Breast epithelium (tissue), 4 donors: ENCODE results near the gene SLC37A1. TPM values are rescaled to one million over a fixed set of nuclear protein-coding genes. Genes with fewer than 3 reads are reported as not detected.

Experiments
- DNase-seq, 2 donors: peaks; one replicate each; pipeline ENCODE4 v3.0.0-alpha.2; 2019; ENCODE audit warnings: low spot score in 2 of 2
- H3K27ac ChIP-seq, 2 donors: fragments of 200-600 bp; sonication (generic) in 1 of 2; one replicate each; pipeline ENCODE4 v1.5.1; 2016 to 2019; ENCODE audit warnings: mild to moderate bottlenecking in 1 of 2
- H3K27me3 ChIP-seq, 2 donors: fragments of 200-600 bp; sonication (generic) in 1 of 2; one replicate each; pipeline versions ENCODE4 v1.5.1 to v1.6.0; 2017 to 2019; ENCODE audit warnings: control low read depth in 1 of 2, mild to moderate bottlenecking in 1 of 2
- H3K36me3 ChIP-seq: fragments of 200-600 bp; one replicate; pipeline ENCODE4 v1.5.1; 2019
- H3K4me1 ChIP-seq, 2 donors: fragments of 200-600 bp; sonication (generic); one replicate each; pipeline ENCODE4 v1.5.1; 2016 to 2019; ENCODE audit warnings: control low read depth in 1 of 2
- H3K4me3 ChIP-seq, 3 donors: fragments of 200-600 bp; sonication (generic); 1 replicate in 2 of 3; 2 replicates in 1 of 3; pipeline ENCODE4 v1.5.1; 2016 to 2019; ENCODE audit warnings: mild to moderate bottlenecking in 3 of 3, moderate library complexity in 2 of 3
- H3K9me3 ChIP-seq, 2 donors: fragments of 200-600 bp; sonication (generic) in 1 of 2; one replicate each; pipeline ENCODE4 v1.5.1; 2016 to 2019; ENCODE audit warnings: control low read depth in 1 of 2
- POLR2A ChIP-seq: fragments of 450-650 bp; IDR thresholded peaks from one replicate; pipeline ENCODE4 v1.6.1; 2016; ENCODE audit warnings: antibody characterized with exemption, mild to moderate bottlenecking, moderate library complexity
- POLR2AphosphoS5 ChIP-seq, 3 donors: sonication (generic); formaldehyde crosslinking; IDR thresholded peaks; one replicate each; pipeline ENCODE4 v1.6.1; 2017; ENCODE audit warnings: antibody characterized with exemption in 3 of 3
- intact Hi-C: fragments of 100-400 bp; cut with DNase I; formaldehyde crosslinking; loops from one replicate; pipeline ENCODE4 v1.15.1; 2023; ENCODE audit warnings: low total_unique reads
- total RNA-seq, 3 donors: library from RNA; depleted of rRNA; stranded (reverse); fragments of >200 nt; gene quantifications; one replicate each; pipeline ENCODE4 v1.1.0, GENCODE V29; 2016
- TF ChIP-seq, protein P1 (sequence below), 3 donors: fragments of 450-650 bp; IDR thresholded peaks; one replicate each; pipeline ENCODE4 v1.5.1; 2016 to 2017; ENCODE audit warnings: antibody characterized with exemption in 3 of 3, mild to moderate bottlenecking in 3 of 3, moderate library complexity in 3 of 3

Gene SLC37A1
- total RNA-seq, 3 donors from 2014 or later = 7.5 to 18.4 (median 18.4) TPM

DNA sequence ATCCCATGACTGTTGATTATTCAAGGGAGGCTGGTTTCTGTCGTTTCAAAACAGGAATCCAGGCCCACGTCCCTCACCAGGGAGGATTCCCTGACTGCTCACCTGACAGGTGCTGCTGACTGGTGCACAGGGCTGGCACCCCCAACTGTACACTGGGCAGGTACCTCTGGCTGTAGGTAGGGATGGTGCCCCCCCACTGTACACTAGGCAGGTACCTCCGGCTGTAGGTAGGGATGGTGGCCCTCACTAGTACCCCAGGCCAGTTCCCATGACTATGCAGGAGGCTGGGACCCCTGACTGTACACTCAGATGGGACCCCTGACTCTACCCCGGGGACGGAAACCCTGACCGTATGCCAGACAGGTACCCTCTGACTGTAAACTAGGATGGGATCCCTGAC is 106.2 kb downstream of the SLC37A1 start:
- no peaks in the 10 kb centered on the region for H3K9me3 ChIP-seq
- intact Hi-C loops = no loop called here
- no peak overlapping the region for H3K27ac ChIP-seq
- DNase-seq = no peak
- no peak overlapping the region for H3K4me3 ChIP-seq
- H3K36me3 ChIP-seq = no peaks in the 10 kb centered on the region
- peaks cover 0 to 5% of the 10 kb centered on the region in 2 donors for H3K27me3 ChIP-seq
- TF ChIP-seq, protein P1, sequence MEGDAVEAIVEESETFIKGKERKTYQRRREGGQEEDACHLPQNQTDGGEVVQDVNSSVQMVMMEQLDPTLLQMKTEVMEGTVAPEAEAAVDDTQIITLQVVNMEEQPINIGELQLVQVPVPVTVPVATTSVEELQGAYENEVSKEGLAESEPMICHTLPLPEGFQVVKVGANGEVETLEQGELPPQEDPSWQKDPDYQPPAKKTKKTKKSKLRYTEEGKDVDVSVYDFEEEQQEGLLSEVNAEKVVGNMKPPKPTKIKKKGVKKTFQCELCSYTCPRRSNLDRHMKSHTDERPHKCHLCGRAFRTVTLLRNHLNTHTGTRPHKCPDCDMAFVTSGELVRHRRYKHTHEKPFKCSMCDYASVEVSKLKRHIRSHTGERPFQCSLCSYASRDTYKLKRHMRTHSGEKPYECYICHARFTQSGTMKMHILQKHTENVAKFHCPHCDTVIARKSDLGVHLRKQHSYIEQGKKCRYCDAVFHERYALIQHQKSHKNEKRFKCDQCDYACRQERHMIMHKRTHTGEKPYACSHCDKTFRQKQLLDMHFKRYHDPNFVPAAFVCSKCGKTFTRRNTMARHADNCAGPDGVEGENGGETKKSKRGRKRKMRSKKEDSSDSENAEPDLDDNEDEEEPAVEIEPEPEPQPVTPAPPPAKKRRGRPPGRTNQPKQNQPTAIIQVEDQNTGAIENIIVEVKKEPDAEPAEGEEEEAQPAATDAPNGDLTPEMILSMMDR (IDR thresholded peaks at IDR 0.05) = no peak
- TF ChIP-seq POLR2A (no peak), POLR2AphosphoS5 (IDR thresholded peaks at IDR 0.05) (no peak)
- H3K4me1 ChIP-seq = peaks cover 0 to under 1% of the 10 kb centered on the region in 2 donors

DNA sequence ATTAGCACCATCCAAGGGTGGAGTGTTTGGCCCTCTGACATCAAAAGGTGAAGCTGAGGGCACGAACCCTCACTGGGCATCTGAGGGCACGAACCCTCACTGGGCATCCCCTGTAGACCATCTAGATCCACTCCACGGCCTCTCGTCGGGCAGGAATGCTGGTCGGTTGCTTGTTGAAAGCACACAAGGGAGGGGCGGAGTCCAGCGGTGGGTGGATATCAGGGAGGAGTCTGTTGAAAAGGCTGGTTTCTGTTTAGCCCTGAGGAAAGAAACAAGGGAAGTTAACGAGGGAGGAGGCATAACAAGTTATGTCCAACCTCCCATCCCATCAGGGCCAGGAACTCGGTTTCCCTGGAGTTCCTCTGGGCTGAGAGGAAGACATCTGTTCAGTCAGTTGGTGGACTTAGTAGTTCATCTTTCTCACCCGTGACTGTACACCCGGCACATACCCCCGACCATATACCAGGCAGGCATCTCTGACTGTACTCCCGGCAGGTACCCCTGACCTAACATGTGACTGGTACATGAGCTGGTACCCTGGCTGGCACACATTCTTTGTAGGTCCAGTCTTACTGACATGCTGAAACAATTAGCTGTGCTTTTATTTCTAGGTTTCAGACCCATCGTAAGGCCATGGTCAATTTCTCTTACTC is 107.6 kb downstream of the SLC37A1 start:
- peak in 1 of 2 donors; percentile 51 for DNase-seq
- H3K9me3 ChIP-seq = no peaks in the 10 kb centered on the region
- intact Hi-C loops = no loop called here
- H3K27ac ChIP-seq = peak overlapping the region; percentile 55 to 73
- no peaks in the 10 kb centered on the region for H3K4me1 ChIP-seq
- H3K27me3 ChIP-seq = peaks cover 0 to 5% of the 10 kb centered on the region in 2 donors
- no peak for TF ChIP-seq POLR2A
- TF ChIP-seq, protein P1 (IDR thresholded peaks at IDR 0.05) = no peak
- TF ChIP-seq POLR2AphosphoS5 (IDR thresholded peaks at IDR 0.05) = peak in 1 of 3 donors; percentile 8
- peak overlapping the region in 2 of 3 donors; percentile 15 to 40 for H3K4me3 ChIP-seq
- no peaks in the 10 kb centered on the region for H3K36me3 ChIP-seq

- peak overlapping the region; percentile 55 to 73 for H3K27ac ChIP-seq
Measured at GRCh38 chr21:42621819-42622177, 108.1 kb downstream of the SLC37A1 start.

GRCh38 chr21:42622284-42622683 is 108.6 kb downstream of the SLC37A1 start:
- no peak overlapping the region for H3K27ac ChIP-seq

More at GRCh38 chr21:42621819-42622177, 108.1 kb downstream of the SLC37A1 start:
- intact Hi-C loops = no loop called here
- no peak for DNase-seq
- H3K9me3 ChIP-seq = no peaks in the 10 kb centered on the region
- TF ChIP-seq POLR2AphosphoS5 (IDR thresholded peaks at IDR 0.05) = no peak
- TF ChIP-seq POLR2A = no peak
- TF ChIP-seq, protein P1 (IDR thresholded peaks at IDR 0.05) = no peak
- no peaks in the 10 kb centered on the region for H3K4me1 ChIP-seq
- peak overlapping the region in 1 of 3 donors; percentile 40 for H3K4me3 ChIP-seq
- peaks cover 0 to 5% of the 10 kb centered on the region in 2 donors for H3K27me3 ChIP-seq
- H3K36me3 ChIP-seq = no peaks in the 10 kb centered on the region

DNA sequence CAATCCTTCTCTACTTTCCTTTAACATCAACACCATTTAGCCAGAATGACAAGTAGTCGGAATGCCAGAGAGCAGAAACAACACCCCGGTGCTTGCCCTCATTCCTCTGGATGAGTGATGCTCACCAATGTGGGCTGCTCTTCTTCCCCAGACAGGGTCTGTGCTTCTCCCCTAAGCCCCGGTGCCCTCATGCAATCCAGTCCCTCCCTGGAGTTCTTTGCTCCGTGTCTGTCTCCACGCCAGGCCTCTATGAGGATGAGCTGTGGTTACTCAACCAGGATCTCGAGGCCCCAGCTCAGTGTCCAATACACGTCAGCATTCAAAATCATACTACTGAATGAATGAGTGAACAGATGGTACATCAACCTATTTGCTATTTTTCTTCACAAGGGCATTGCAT is 110.0 kb downstream of the SLC37A1 start:
- intact Hi-C loops = no loop called here
- H3K9me3 ChIP-seq = no peaks in the 10 kb centered on the region
- H3K27me3 ChIP-seq = peaks cover 0 to 2% of the 10 kb centered on the region in 2 donors
- no peak for TF ChIP-seq POLR2AphosphoS5 (IDR thresholded peaks at IDR 0.05)
- TF ChIP-seq POLR2A = no peak
- TF ChIP-seq, protein P1 (IDR thresholded peaks at IDR 0.05) = no peak
- no peak overlapping the region for H3K27ac ChIP-seq
- no peaks in the 10 kb centered on the region for H3K4me1 ChIP-seq
- no peak overlapping the region for H3K4me3 ChIP-seq
- DNase-seq = no peak
- H3K36me3 ChIP-seq = no peaks in the 10 kb centered on the region

More at GRCh38 chr21:42622284-42622683, 108.6 kb downstream of the SLC37A1 start:
- no peaks in the 10 kb centered on the region for H3K4me1 ChIP-seq
- H3K4me3 ChIP-seq = no peak overlapping the region
- TF ChIP-seq POLR2AphosphoS5 (IDR thresholded peaks at IDR 0.05) (no peak), POLR2A (no peak)
- TF ChIP-seq, protein P1 (IDR thresholded peaks at IDR 0.05) = no peak
- DNase-seq = no peak
- H3K36me3 ChIP-seq = no peaks in the 10 kb centered on the region
- no peaks in the 10 kb centered on the region for H3K9me3 ChIP-seq
- H3K27me3 ChIP-seq = peaks cover 0 to 5% of the 10 kb centered on the region in 2 donors
- intact Hi-C loops = no loop called here
